Activated naive CD8-positive, alpha-beta T cell treated with anti-CD3 and anti-CD28 coated beads, Interleukin-2, amount 50 U/mL, for 24 hours (primary cell): ENCODE measurements around the gene DAB2IP.

Experiments used
- ATAC-seq: fragments of 150-1000 bp; cut with Tn5 transposase; one replicate; pipeline ENCODE4 v1.10.0; 2021
- DNase-seq: peaks from one replicate; pipeline ENCODE4 v3.0.0; 2021
- H3K27ac Mint-ChIP-seq: one replicate; pipeline ENCODE4 v1.8.0; 2021; ENCODE audit warnings: mild to moderate bottlenecking, mixed read lengths
- H3K27me3 Mint-ChIP-seq: one replicate; pipeline ENCODE4 v1.8.0; 2021; ENCODE audit warnings: mixed read lengths
- H3K36me3 Mint-ChIP-seq: one replicate; pipeline ENCODE4 v1.8.0; 2021; ENCODE audit warnings: low read depth, mixed read lengths
- H3K4me1 Mint-ChIP-seq: one replicate; pipeline ENCODE4 v1.8.0; 2021; ENCODE audit warnings: mixed read lengths
- H3K4me3 Mint-ChIP-seq: one replicate; pipeline ENCODE4 v1.8.0; 2021; ENCODE audit warnings: mild to moderate bottlenecking, moderate library complexity, mixed read lengths
- H3K9me3 Mint-ChIP-seq: one replicate; pipeline ENCODE4 v1.8.0; 2021; ENCODE audit warnings: mixed read lengths

Gene DAB2IP

DNA sequence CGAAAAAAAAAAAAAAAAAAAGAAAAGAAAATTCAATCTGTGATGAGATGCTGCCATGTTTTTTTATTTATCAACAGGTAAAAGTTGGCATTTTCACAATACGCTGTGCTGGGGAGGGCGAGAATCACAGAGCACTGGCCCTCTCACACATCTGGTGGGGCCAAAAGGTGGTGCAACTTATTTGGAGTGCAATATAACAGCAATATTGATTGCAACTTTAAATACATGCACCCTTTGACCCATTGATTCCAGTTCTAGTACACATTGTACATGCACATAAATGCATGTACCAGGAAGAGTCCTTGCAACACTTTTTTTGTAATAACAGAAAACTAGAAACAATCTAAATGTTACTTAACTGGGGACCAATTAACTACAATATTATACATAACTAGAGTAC, 159.1 kb downstream of the DAB2IP start:
- Mint-ChIP-seq H3K36me3 (no peaks in the 10 kb centered on the region), H3K4me1 (no peaks in the 10 kb centered on the region), H3K27me3 (no peaks in the 10 kb centered on the region), H3K27ac (no peak overlapping the region), H3K4me3 (no peak overlapping the region), H3K9me3 (no peaks in the 10 kb centered on the region)
- DNase-seq (no peak), ATAC-seq (no peak)

DNA sequence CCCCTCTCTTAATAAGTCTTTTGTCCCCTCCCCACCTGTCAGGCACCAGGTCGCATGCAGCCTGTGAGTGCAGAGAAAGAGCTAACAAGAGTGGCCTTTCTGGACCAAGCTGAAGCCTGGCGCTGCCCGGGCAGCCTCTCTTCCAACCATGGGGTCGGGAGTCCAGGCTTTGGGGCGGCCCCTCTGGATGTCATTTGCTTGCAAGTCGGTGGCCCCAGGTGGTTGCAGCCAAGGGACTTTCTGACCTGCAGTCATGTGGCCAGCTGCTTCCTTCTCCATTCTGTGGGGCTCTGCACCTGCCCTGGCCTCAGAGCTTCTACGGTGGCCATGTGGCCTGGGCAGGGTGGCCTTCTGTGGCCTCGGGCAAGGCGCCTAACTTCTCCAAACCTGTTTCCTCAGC, 159.7 kb downstream of the DAB2IP start:
- H3K4me3 Mint-ChIP-seq: no peak overlapping the region
- no peak for ATAC-seq

DNA sequence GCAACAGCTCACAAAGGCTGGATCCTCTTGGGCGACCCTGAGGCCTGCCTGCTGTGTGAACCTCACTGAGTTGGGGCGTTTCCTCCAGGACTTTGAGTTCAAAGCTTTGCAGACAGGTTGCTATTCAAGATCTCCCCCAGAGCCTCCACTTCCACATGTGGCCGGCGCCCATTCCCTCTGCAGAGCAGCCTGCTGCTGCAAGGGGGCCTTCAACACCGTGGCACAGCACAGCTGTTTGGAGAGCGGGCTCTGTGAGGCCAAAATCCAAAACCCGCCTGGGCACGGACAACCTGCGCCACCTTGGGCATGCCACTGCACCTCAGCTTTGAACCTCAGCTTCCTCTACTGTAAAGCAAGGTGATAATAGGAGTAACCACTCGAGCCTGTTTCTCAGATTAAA, 160.3 kb downstream of the DAB2IP start:
- no peaks in the 10 kb centered on the region for H3K4me1 Mint-ChIP-seq
- no peaks in the 10 kb centered on the region for H3K9me3 Mint-ChIP-seq
- H3K36me3 Mint-ChIP-seq: no peaks in the 10 kb centered on the region
- H3K4me3 Mint-ChIP-seq: no peak overlapping the region
- no peak overlapping the region for H3K27ac Mint-ChIP-seq
- H3K27me3 Mint-ChIP-seq: no peaks in the 10 kb centered on the region
- no peak for ATAC-seq
- no peak for DNase-seq

More for the DNA sequence above, 159.7 kb downstream of the DAB2IP start:
- Mint-ChIP-seq H3K27me3 (no peaks in the 10 kb centered on the region), H3K9me3 (no peaks in the 10 kb centered on the region), H3K4me1 (no peaks in the 10 kb centered on the region), H3K36me3 (no peaks in the 10 kb centered on the region), H3K27ac (no peak overlapping the region)
- DNase-seq: no peak

DNA sequence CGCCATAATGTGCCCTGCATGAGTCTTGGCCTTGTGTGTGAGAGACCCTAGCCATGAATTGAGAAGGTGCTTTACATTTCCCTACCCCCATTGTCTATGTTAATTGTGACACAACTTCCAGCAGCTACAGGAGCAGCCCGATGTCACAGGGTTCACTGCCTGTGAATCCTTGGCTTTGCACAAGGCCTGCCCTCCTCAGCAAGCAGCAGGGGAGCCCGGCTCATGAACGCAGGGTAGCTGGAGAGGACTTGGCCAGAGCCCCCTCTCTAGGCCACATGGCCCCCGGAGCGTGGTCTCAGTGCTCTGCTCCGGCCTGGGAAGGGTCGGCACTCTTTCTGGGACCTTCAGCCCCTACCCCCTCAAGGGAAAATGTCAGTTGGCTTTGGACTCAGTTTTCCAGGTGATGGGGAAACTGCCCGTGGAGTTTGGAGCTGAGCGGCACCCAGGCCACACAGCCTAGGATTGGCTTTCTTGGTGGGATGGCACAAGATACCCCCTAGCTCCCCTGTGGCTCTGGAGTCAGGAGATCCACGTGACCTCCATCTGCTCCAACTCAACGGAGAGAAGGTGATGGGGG, 160.8 kb downstream of the DAB2IP start:
- Mint-ChIP-seq H3K4me1 (no peaks in the 10 kb centered on the region), H3K36me3 (no peaks in the 10 kb centered on the region), H3K9me3 (no peaks in the 10 kb centered on the region), H3K27ac (no peak overlapping the region), H3K27me3 (no peaks in the 10 kb centered on the region), H3K4me3 (no peak overlapping the region)
- ATAC-seq (no peak), DNase-seq (no peak)

DNA sequence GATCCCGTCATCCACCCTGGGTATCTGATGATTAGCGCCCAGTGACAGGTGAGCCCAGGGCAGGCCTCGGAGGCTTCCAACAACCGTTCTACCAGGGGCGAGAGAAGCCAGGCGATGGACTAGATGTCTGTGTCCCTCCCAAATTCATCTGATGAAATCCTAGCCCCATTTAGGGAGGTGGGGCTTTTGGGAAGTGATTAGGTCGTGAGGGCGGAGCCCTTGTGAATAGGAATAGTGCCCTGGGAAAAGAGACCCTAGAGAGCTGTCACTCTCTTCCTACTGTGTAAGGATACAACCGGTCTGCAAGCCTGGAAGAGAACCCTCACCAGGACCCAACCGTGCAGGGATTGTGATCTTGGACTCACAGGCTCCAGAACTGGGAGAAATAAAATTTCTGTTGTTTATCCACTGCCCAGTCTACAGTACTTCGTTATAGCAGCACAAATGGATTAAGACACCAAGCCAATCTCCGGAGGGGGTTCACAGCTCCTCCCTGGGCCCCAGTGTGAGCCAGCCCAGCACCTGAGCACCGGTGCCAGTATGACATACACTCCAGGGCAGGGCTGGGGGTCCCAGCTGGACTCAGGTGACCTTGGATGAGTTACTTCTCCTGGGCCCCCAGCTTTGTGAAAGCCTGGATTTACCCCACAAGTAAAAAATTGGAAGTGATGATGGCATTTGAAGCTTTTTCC, 162.2 kb downstream of the DAB2IP start:
- H3K27me3 Mint-ChIP-seq: no peaks in the 10 kb centered on the region
- ATAC-seq (no peak), DNase-seq (no peak)
- H3K36me3 Mint-ChIP-seq: no peaks in the 10 kb centered on the region
- no peaks in the 10 kb centered on the region for H3K9me3 Mint-ChIP-seq
- no peaks in the 10 kb centered on the region for H3K4me1 Mint-ChIP-seq
- no peak overlapping the region for H3K4me3 Mint-ChIP-seq
- no peak overlapping the region for H3K27ac Mint-ChIP-seq

DNA sequence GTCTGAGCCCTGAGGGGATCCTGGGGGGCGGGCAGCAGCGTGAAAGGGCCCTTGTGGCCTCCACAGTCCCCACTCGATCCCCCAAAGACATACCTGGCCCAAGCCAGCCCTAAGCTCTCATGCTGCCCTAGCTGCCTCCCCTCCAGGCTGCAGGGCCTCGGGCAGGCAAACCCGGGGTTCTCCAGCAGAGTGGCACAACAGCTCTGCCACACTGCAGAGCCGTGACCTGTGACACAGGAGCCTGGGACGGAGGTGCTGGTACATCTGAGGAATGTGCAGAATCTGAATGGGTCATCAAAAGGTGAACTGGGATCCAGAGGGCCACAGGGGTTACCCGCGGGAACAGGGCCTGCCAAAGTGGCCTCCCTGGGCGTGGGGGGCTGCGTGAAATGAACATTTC, 163.2 kb downstream of the DAB2IP start:
- H3K9me3 Mint-ChIP-seq: no peaks in the 10 kb centered on the region
- no peak for ATAC-seq
- no peaks in the 10 kb centered on the region for H3K27me3 Mint-ChIP-seq
- H3K4me1 Mint-ChIP-seq: no peaks in the 10 kb centered on the region
- H3K4me3 Mint-ChIP-seq: no peak overlapping the region
- no peak for DNase-seq
- no peak overlapping the region for H3K27ac Mint-ChIP-seq
- no peaks in the 10 kb centered on the region for H3K36me3 Mint-ChIP-seq

DNA sequence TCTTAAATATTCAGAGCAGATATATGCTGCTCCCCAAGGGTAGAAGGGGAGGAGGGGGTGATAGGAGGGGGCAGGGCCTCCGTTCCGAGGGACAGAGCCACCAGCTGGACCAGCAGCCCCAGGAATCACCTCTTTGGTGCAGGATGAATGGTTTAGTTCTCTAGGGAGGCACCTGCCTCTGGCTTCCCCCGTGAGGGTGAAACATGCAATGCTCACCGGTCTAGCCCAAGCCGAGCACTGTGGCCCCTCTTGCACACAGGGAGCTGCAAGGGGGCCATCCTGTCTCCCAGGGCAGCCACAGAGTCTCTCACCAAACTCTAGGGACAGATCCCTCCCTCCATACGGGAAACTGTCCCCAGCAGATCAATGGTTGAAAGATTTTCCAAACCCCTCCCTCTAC, 163.7 kb downstream of the DAB2IP start:
- Mint-ChIP-seq H3K4me3 (no peak overlapping the region), H3K4me1 (no peaks in the 10 kb centered on the region), H3K27ac (no peak overlapping the region), H3K27me3 (no peaks in the 10 kb centered on the region), H3K9me3 (no peaks in the 10 kb centered on the region), H3K36me3 (no peaks in the 10 kb centered on the region)
- no peak for DNase-seq
- no peak for ATAC-seq

DNA sequence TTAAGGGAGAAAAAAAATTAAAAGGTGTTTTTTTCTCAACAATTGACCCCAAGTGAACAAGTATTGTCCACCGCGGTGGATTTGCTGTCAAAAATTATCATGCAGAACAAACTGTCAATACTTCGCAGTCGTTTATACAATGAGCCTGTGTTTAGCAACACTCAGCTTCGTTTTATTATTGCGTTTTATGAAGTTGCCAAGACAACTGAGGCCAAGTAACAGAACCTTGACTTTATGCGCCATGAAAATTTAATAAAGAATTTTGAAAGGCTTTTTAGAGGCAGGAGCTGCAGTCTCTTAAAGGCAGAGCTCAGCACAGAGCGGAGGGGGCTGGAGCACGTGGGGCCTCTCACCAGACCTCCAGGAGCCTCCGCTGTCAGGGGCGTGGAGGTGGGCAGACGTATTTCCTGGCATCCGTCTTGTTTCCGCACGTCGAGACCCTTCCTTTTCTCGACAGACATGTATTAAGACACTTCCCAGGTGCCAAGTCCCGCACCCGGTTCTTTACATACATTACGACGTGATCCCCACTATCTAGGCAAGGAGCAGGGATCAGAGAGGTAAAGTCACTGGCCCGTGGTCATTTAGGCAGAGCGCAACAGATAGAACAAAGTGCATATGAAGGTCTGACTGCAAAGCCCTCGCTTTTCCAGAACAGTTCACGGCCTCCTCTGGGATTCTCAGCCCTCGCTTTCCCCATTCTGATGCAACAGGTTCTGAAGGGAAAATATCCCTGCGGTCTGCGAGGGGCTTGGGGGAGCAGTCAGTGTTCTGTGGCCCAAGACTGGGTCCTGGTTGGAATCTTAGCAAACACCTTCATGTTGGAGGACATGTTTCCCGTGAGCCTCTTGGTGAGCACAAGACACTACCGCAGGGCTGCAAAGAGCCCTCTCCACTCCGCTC, 164.4 kb downstream of the DAB2IP start:
- H3K4me3 Mint-ChIP-seq: no peak overlapping the region
- H3K9me3 Mint-ChIP-seq: no peaks in the 10 kb centered on the region
- ATAC-seq: no peak
- H3K4me1 Mint-ChIP-seq: no peaks in the 10 kb centered on the region
- no peaks in the 10 kb centered on the region for H3K36me3 Mint-ChIP-seq
- DNase-seq: no peak
- H3K27ac Mint-ChIP-seq: no peak overlapping the region
- H3K27me3 Mint-ChIP-seq: no peaks in the 10 kb centered on the region

DNA sequence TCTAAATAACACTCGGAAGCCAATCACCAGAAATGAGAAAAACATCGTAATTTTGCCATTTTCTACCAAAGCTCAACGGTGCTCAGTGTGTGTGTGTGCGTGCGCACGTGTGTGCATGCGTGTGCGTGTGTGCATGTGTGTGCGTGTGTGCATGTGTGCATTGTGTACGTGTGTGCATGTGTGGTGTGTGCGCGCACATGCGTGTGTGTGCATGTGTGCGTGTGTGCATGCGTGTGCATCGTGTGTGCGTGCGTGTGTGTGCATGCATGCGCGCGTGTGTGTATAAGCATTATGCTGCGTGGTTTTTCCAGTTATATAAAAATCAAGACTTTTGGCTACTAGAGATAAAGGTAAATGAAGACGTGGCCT, 165.0 kb downstream of the DAB2IP start:
- ATAC-seq: no peak
- no peaks in the 10 kb centered on the region for H3K36me3 Mint-ChIP-seq
- no peak overlapping the region for H3K27ac Mint-ChIP-seq
- no peak for DNase-seq
- no peaks in the 10 kb centered on the region for H3K4me1 Mint-ChIP-seq
- H3K27me3 Mint-ChIP-seq: no peaks in the 10 kb centered on the region
- H3K4me3 Mint-ChIP-seq: no peak overlapping the region
- no peaks in the 10 kb centered on the region for H3K9me3 Mint-ChIP-seq

DNA sequence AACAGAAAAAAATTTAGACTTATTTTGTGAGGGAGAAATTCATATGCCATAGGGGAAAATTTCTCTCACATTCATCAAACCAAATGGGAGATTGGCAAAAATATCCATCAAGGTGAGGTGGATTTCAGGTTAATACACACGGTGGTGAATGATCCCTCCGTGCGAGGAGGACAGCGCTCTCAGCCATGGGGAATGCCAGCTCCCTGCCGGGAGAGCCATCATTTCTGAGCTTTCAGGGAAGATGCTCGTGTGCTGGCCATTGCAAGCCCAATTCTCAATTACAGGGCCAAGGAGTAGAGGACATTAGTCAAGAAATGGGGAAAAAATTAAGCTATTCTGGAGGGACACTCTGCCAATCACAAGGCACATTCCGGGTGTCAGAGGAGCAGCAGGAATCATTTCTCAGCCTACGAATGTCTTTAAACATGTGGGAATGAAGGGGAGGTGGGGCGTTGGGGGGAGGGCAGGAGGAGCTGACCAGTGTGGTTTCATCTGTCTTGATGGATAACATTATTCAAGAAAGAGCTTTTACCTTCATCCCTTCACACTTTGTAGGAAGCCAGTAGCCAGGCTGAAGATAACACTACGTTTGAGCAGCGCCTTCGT, 165.5 kb downstream of the DAB2IP start:
- H3K27ac Mint-ChIP-seq: no peak overlapping the region
- no peaks in the 10 kb centered on the region for H3K9me3 Mint-ChIP-seq
- no peak for DNase-seq
- no peaks in the 10 kb centered on the region for H3K4me1 Mint-ChIP-seq
- no peaks in the 10 kb centered on the region for H3K27me3 Mint-ChIP-seq
- no peak overlapping the region for H3K4me3 Mint-ChIP-seq
- no peak for ATAC-seq
- no peaks in the 10 kb centered on the region for H3K36me3 Mint-ChIP-seq

DNA sequence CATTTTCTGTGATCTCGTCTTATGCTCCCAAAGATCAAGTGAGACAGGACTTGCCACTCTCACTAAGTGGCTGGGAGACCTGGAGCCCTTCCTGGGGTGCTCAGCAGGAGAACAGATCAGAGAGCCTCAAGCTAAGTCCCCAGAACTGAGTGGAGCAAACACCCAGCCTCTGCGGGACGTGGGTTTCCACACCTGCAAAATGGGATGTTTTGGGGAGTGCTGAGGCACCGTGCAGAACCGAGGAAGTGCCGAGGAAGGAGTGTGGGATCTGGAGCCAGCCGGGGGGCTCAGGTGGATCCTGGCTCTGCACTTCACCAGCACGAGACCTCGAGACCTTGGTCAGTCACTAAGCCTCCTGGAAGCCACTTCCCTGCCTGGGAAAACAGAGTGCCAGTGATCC, 166.0 kb downstream of the DAB2IP start:
- Mint-ChIP-seq H3K4me3 (no peak overlapping the region), H3K27ac (no peak overlapping the region), H3K4me1 (no peaks in the 10 kb centered on the region), H3K9me3 (no peaks in the 10 kb centered on the region), H3K36me3 (no peaks in the 10 kb centered on the region), H3K27me3 (no peaks in the 10 kb centered on the region)
- ATAC-seq (no peak), DNase-seq (no peak)

DNA sequence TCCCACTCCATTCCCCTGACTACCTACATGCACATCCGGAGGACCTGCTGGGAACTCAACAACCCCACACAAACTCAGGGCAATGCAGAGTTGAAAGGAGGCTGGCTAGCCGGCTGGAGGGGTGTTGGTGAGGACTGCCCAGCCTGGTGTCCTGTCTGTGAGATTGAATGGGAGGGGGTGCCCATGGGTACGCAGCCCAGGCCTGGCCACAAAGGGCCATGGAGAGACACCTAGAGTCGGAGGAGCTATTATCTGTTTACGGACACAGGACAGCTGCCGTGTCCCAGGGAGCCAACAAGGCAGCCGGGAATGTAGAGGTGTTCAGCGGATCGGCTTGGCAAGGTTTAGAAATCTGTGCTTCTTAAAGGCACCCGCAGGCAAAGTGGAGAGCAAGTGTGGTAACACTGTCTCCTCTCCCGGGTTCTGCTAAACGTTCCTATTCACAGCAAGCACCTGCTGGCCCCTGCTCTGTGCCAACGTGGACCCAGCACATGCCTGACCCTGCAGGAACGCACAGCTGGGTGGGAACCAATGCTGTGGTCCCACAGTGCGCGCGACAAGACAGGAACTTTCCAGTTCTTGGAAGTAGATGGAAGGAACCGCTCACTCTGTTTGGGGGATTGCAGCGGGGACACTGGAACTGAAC, 166.7 kb downstream of the DAB2IP start:
- Mint-ChIP-seq H3K27me3 (no peaks in the 10 kb centered on the region), H3K27ac (no peak overlapping the region), H3K4me1 (no peaks in the 10 kb centered on the region), H3K36me3 (no peaks in the 10 kb centered on the region), H3K4me3 (no peak overlapping the region), H3K9me3 (no peaks in the 10 kb centered on the region)
- DNase-seq (no peak), ATAC-seq (no peak)

DNA sequence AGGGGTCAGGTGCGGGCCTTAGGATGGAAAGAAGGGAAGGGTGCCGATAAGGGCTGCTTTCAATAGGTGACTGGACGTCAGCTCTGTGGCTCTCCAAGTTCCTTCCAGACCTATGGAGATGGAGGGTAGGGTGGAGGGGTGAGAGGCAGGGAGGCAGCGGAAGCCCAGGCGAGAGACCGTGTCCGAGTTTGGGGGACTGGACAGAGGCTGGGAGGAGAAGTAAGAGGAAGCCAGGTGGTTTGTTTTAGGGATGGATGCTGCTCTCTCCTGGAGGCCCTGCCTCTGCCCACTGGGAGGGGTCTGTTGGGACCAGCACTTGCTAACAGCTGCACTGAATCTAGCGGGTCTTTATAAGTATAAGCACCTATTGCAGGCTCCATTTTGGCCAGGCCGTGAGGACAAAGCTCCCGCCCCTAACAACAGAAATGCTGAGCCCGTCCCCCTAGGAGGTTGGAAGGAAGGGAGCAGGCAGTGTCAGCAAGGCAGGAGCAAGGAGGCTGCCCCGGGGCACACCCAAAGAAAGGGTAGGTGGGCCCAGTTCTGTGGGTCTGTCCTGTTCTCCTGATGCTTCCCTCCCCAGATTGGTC, 167.5 kb downstream of the DAB2IP start:
- Mint-ChIP-seq H3K27ac (no peak overlapping the region), H3K4me1 (no peaks in the 10 kb centered on the region), H3K9me3 (no peaks in the 10 kb centered on the region), H3K27me3 (no peaks in the 10 kb centered on the region), H3K36me3 (no peaks in the 10 kb centered on the region), H3K4me3 (no peak overlapping the region)
- no peak for ATAC-seq
- DNase-seq: no peak
